GM12878 (cell line): ENCODE measurements around the gene ZYG11A. TPM values are rescaled to one million over a fixed set of nuclear protein-coding genes. Genes with fewer than 3 reads are reported as not detected.

Experiments
- ATAC-seq: fragments of 200-7000 bp; cut with Tn5 transposase; 3 replicates; pipeline ENCODE4 v1.9.1; 2020; ENCODE audit warnings: mild to moderate bottlenecking, moderate library complexity
- BruUV-seq: library from RNA; stranded (reverse); fragments of 400-500 nt; replicated peaks from 2 replicates; lab custom pipeline; 2021; lab: Mats Ljungman, UMichigan
- CTCF ChIA-PET: fragments of 300-600 bp; sonication (Branson Sonifier 250); formaldehyde crosslinking; extraction: SDS; loops from one replicate; lab custom pipeline; 2021; ENCODE audit warnings: inconsistent platforms; lab: Yijun Ruan, JAX
- POLR2A ChIA-PET: fragments of 350-600 bp; formaldehyde crosslinking; extraction: SDS; loops from one replicate; lab custom pipeline; 2021; ENCODE audit warnings: inconsistent platforms; lab: Charles Lee
- RAD21 ChIA-PET: fragments of 300-600 bp; sonication (Branson Sonifier 250); formaldehyde crosslinking; loops from one replicate; lab custom pipeline; 2023; ENCODE audit warnings: antibody characterized with exemption; ENCODE audit not compliant: unreplicated experiment; lab: Charles Lee
- SMC1A ChIA-PET: fragments of 300-600 bp; sonication (Branson Sonifier 250); formaldehyde crosslinking; loops from one replicate; lab custom pipeline; 2023; ENCODE audit not compliant: unreplicated experiment, uncharacterized antibody; lab: Charles Lee
- DNase-seq: peaks from one replicate; pipeline ENCODE4 v3.0.0-alpha.2; 2011; ENCODE audit warnings: low read depth, low spot score
- FAIRE-seq: peaks from 3 replicates; lab custom pipeline; 2011; peaks lifted over from hg19 to GRCh38; lab: Jason Lieb, UNC
- H2AFZ ChIP-seq: 2 replicates; pipeline ENCODE4 v1.6.0; 2011; ENCODE audit warnings: low read depth, low read length, control low read depth; ENCODE audit not compliant: control insufficient read depth
- H3K27ac ChIP-seq: 2 replicates; pipeline ENCODE4 v1.5.1; 2011; ENCODE audit warnings: control low read depth; ENCODE audit not compliant: control insufficient read depth, insufficient read depth
- H3K27me3 ChIP-seq, 2 experiments: replicated peaks in 1 of 2; 2 replicates each; pipeline versions ENCODE4 v1.6.0 to v1.6.1; 2011; ENCODE audit warnings: low read length in 1 of 2; ENCODE audit not compliant: control insufficient read depth in 2 of 2, insufficient read depth in 2 of 2
- H3K36me3 ChIP-seq, 2 experiments: 2 replicates each; pipeline ENCODE4 v1.5.1; 2011; ENCODE audit warnings: low read length in 1 of 2; ENCODE audit not compliant: control insufficient read depth in 2 of 2, insufficient read depth in 2 of 2
- H3K4me1 ChIP-seq: 2 replicates; pipeline ENCODE4 v1.6.1; 2011; ENCODE audit warnings: mild to moderate bottlenecking, low read length, moderate library complexity, mixed read lengths; ENCODE audit not compliant: control insufficient read depth, insufficient read depth
- H3K4me2 ChIP-seq: 2 replicates; pipeline ENCODE4 v1.6.0; 2011; ENCODE audit warnings: control low read depth; ENCODE audit not compliant: control insufficient read depth, insufficient read depth
- H3K4me3 ChIP-seq: fragments of 200-600 bp; sonication (generic); 2 replicates; pipeline ENCODE4 v1.5.1; 2016
- H3K79me2 ChIP-seq: 2 replicates; pipeline ENCODE4 v1.6.0; 2011; ENCODE audit warnings: low read length; ENCODE audit not compliant: control insufficient read depth, insufficient read depth
- H3K9ac ChIP-seq: 2 replicates; pipeline ENCODE4 v1.8.0; 2011; ENCODE audit warnings: low read length, control low read depth, mixed read lengths; ENCODE audit not compliant: control insufficient read depth, insufficient read depth
- H3K9me3 ChIP-seq: replicated peaks from 3 replicates; pipeline ENCODE4 v1.5.1; 2011; ENCODE audit warnings: mild to moderate bottlenecking, low read length; ENCODE audit not compliant: control insufficient read depth, insufficient read depth
- H4K20me1 ChIP-seq: 2 replicates; pipeline ENCODE4 v1.6.0; 2011; ENCODE audit not compliant: control insufficient read depth, insufficient read depth
- CHD1 ChIP-seq: IDR thresholded peaks from 2 replicates; pipeline ENCODE4 v1.6.1; 2012; ENCODE audit warnings: low read depth, low read length, improper control_type of control experiment
- CUX1 ChIP-seq: IDR thresholded peaks from 2 replicates; pipeline ENCODE4 v1.6.1; 2012; ENCODE audit warnings: improper control_type of control experiment, low read depth, low read length; ENCODE audit not compliant: insufficient replicate concordance
- E2F8 ChIP-seq: fragments of 450-650 bp; IDR thresholded peaks from 2 replicates; pipeline ENCODE4 v1.6.1; 2018; ENCODE audit warnings: mild to moderate bottlenecking, low read depth, moderate library complexity; ENCODE audit not compliant: partially characterized antibody
- FOS ChIP-seq: IDR thresholded peaks from 3 replicates; pipeline ENCODE4 v1.6.1; 2011; ENCODE audit warnings: borderline replicate concordance; ENCODE audit not compliant: insufficient read length; ENCODE audit errors: extremely low read depth
- HDGF ChIP-seq: fragments of 450-650 bp; IDR thresholded peaks from 2 replicates; pipeline ENCODE4 v1.6.1; 2016; ENCODE audit warnings: antibody characterized with exemption
- NR2F1 ChIP-seq: fragments of 450-650 bp; conservative IDR thresholded peaks from 2 replicates; pipeline ENCODE4 v1.6.1; 2017; ENCODE audit warnings: mild to moderate bottlenecking
- NRF1 ChIP-seq: conservative IDR thresholded peaks from 2 replicates; pipeline ENCODE4 v1.6.1; 2011; ENCODE audit warnings: mild to moderate bottlenecking, low read depth, low read length, improper control_type of control experiment
- RUNX3 ChIP-seq: IDR thresholded peaks from 2 replicates; pipeline ENCODE4 v1.6.1; 2012; ENCODE audit warnings: low read length, inconsistent platforms
- SIN3A ChIP-seq: IDR thresholded peaks from 2 replicates; pipeline ENCODE4 v1.6.1; 2012; ENCODE audit warnings: low read depth, low read length, improper control_type of control experiment
- SMC3 ChIP-seq: IDR thresholded peaks from 2 replicates; pipeline ENCODE4 v1.6.1; 2011; ENCODE audit warnings: low read length, improper control_type of control experiment, borderline replicate concordance
- SREBF1 ChIP-seq: IDR thresholded peaks from 2 replicates; pipeline ENCODE4 v1.6.1; 2012; ENCODE audit warnings: mild to moderate bottlenecking, low read length
- WRNIP1 ChIP-seq: IDR thresholded peaks from 2 replicates; pipeline ENCODE4 v1.6.1; 2011; ENCODE audit warnings: low read depth, low read length, improper control_type of control experiment, borderline replicate concordance
- YBX1 ChIP-seq: fragments of 450-650 bp; IDR thresholded peaks from 2 replicates; pipeline ENCODE4 v1.6.1; 2016; ENCODE audit warnings: antibody characterized with exemption
- ZBTB40 ChIP-seq: fragments of 450-650 bp; IDR thresholded peaks from 2 replicates; pipeline ENCODE4 v1.6.1; 2016; ENCODE audit warnings: mild to moderate bottlenecking, moderate library complexity, borderline replicate concordance
- WGBS: methylation state at CpG from one replicate; pipeline ENCODE4 v1.1.6; 2016; ENCODE audit warnings: low lambda C conversion rate; ENCODE audit not compliant: insufficient replicate concordance, insufficient coverage; ENCODE audit errors: missing lambda C conversion rate; 5-methylcytosine and 5-hydroxymethylcytosine counted together
- in situ Hi-C: fragments of 300-500 bp; cut with MboI; formaldehyde crosslinking; loops from 9 replicates; pipeline ENCODE4 v1.14.3; 2018; ENCODE audit warnings: mixed read lengths
- intact Hi-C: fragments of 100-400 bp; cut with micrococcal nuclease; formaldehyde crosslinking; loops from one replicate; pipeline ENCODE4 v1.14.2; 2022; ENCODE audit not compliant: unreplicated experiment
- polyA plus RNA-seq, 11 experiments: library from polyadenylated mRNA; depleted of rRNA in 4 of 11; unstranded in 6 of 11; stranded (reverse) in 5 of 11; fragments of >200 nt; fragmentation: Nextera tagmentation in 4 of 11; fragmentation: Illumina TruSeq in 1 of 11; extraction: Ambion mirVana in 4 of 11; extraction: Trizol in 1 of 11; gene quantifications; 1 replicate in 1 of 11; 2 replicates in 10 of 11; pipeline versions ENCODE4 v1.2.1 to v1.2.3, GENCODE V29; 2011 to 2016; ENCODE audit warnings: inconsistent platforms in 2 of 11, missing spikeins in 2 of 11, low read depth in 1 of 11
- total RNA-seq, 4 experiments: library from RNA; depleted of rRNA in 3 of 4; stranded (reverse); fragments of >200 nt in 3 of 4; fragmentation: Illumina TruSeq in 1 of 4; extraction: Trizol in 1 of 4; gene quantifications; 2 replicates each; pipeline versions ENCODE4 v1.2.1 to v1.2.3, GENCODE V29; 2013 to 2021

The ZYG11A gene
- total and polyA plus RNA-seq, 10 of the 15 experiments (the other 5 are each of a cell fraction or from before 2014, with no cell fraction given), result 0.22 to 6.4 (median 0.68) TPM

GRCh38 chr1:52836035-52836434 is 6.5 kb upstream of the ZYG11A start:
- ChIA-PET RAD21 (no interaction called here), SMC1A (no interaction called here), POLR2A (interaction anchor here (0.6 kb wide), 1 partner anchor 446 kb away, joined by 5 read pairs; no protein-coding TSS in a partner anchor), CTCF (interaction anchor here (1.2 kb wide), 1 partner anchor 23 kb away, joined by 3 read pairs; no protein-coding TSS in a partner anchor)
- H3K79me2 ChIP-seq, result no peaks in the 10 kb centered on the region
- in situ Hi-C loops (no loop called here), intact Hi-C loops (no loop called here)
- 41% methylated on average over 3 of the region's 3 CpGs for WGBS
- no peaks in the 10 kb centered on the region for H3K36me3 ChIP-seq
- no peak for ATAC-seq
- no peak overlapping the region for H3K4me2 ChIP-seq
- no peak overlapping the region for H3K4me3 ChIP-seq
- H3K4me1 ChIP-seq, result no peaks in the 10 kb centered on the region
- no peak for DNase-seq
- no peak overlapping the region for H2AFZ ChIP-seq
- no TSS peak for BruUV-seq
- H3K9ac ChIP-seq, result no peak overlapping the region
- H3K9me3 ChIP-seq, result no peaks in the 10 kb centered on the region
- no peak overlapping the region for H3K27ac ChIP-seq
- H3K27me3 ChIP-seq, result no peaks in the 10 kb centered on the region
- no peak for FAIRE-seq
- H4K20me1 ChIP-seq, result no peaks in the 10 kb centered on the region
- TF ChIP-seq FOS, result no peak
- no peak for TF ChIP-seq HDGF
- TF ChIP-seq CHD1, result no peak
- no peak for TF ChIP-seq SREBF1
- no peak for TF ChIP-seq NR2F1
- no peak for TF ChIP-seq RUNX3
- no peak for TF ChIP-seq YBX1
- TF ChIP-seq ZBTB40, result no peak
- no peak for TF ChIP-seq CUX1
- no peak for TF ChIP-seq SMC3
- no peak for TF ChIP-seq WRNIP1
- no peak for TF ChIP-seq E2F8
- no peak for TF ChIP-seq NRF1
- TF ChIP-seq SIN3A, result no peak
